Limb (tissue), 2 donors: ENCODE measurements around the gene NUBP1.
"Not testable (repeated sequence)": the region's sequence is repeated elsewhere in the genome, so short reads cannot be mapped to it uniquely, and the experiment has no call there.

Experiments
- DNase-seq, 2 donors: peaks; one replicate each; pipeline ENCODE4 v3.0.0-alpha.2; 2016; ENCODE audit errors: extremely low spot score in 2 of 2

Gene NUBP1

GRCh38 chr16:10743610-10744369, at the start of gene NUBP1:
Gene NUBP1, plus strand, starts transcription at chr16:10743842. Its CDS starts 22 bp downstream, at chr16:10743864.
- DNase-seq, result peak; percentile 96 to 100

DNA sequence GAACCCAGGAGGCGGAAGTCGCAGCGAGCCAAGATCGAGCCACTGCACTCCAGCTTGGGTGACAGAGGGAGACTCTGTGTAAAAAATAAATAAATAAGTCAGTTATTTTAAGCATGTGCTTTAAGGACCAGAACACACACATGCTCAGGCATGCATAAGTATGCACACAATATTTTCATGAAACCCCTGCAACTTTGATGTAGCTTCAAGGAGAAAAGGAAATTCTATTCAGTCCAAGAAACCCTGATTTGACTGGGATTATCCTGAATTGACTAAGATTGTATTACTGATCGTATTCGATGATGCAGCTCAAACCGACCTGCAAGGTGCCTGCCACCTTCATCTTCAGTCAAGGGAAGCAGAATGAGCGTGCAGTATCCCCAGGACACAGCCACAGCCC, 49.8 kb upstream of the NUBP1 start:
- no peak for DNase-seq

DNA sequence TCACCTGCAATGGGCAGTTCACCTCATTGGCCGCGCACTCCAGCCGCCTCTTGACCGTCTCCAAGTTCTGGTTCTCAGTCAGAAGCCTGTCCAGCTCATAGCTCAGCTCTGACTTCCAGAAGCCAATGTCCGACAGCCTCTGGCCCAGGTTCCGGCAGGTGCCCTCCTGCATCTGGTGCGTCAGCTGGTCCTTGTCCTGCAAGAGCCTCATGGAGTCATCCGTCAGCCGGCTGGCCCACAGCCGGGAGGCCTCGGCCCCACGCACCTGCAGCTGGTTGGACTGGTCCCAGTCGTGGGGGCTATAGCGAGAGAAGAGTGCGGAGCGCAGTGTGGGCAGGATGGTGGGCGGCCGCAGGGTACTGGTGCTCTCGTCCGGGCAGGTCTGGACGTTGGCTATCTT, 49.3 kb upstream of the NUBP1 start:
- DNase-seq, result no peak

- DNase-seq, result no peak
These were observed 48.8 kb upstream of the NUBP1 start, which contains the start of gene TEKT5 for GRCh38 chr16:10694830-10695229. Gene TEKT5, minus strand, starts transcription at chr16:10694930. Its CDS starts 57 bp downstream, at chr16:10694873.

- DNase-seq, result no peak
These were observed 43.9 kb upstream of the NUBP1 start for GRCh38 chr16:10699756-10700155.

GRCh38 chr16:10708969-10709368, 34.7 kb upstream of the NUBP1 start:
- DNase-seq, result no peak

GRCh38 chr16:10728003-10728887, 15.4 kb upstream of the NUBP1 start:
- peak in 1 of 2 donors; percentile 48 for DNase-seq

GRCh38 chr16:10729104-10730048, 14.3 kb upstream of the NUBP1 start:
- no peak for DNase-seq

- DNase-seq, result no peak
These were observed 11.9 kb upstream of the NUBP1 start for GRCh38 chr16:10731790-10732189.

GRCh38 chr16:10737068-10737625, 6.5 kb upstream of the NUBP1 start:
- DNase-seq, result peak; percentile 80

DNA sequence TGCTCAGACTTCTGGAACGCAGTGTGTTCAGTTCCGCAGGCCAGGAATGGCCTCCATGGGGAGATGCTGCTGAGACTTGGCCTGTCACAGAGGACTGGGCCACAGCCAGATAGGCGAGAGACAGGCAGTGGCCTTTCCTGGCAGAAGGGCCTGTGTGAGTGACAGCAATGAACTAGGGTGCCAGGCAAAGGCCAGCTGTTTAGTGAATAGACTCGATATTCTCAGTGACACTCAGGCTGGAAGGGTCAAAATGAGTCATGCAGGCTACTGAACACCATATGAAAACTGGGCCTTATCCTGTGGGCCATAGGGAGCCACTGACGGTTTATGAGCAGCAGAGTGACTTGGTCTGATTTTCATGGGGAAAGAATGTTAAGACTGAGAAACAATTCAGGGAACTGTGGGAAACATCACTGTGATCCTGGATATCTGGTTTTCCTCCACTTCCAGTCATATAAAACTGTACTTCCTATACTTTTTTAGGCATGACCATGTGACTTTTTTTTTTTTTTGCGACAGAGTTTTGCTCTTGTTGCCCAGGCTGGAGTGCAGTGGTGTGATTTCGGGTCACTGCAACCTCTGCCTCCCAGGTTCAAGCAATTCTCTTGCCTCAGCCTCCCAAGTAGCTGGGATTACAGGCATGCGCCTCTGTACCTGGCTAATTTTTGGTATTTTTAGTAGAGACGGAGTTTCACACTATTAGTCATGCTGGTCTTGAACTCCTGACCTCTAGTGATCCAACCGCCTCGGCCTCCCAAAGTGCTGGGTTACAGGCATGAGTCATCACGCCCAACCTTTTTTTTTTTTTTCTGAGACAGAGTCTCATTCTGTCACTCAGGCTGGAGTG, 5.2 kb upstream of the NUBP1 start:
- no peak for DNase-seq

DNA sequence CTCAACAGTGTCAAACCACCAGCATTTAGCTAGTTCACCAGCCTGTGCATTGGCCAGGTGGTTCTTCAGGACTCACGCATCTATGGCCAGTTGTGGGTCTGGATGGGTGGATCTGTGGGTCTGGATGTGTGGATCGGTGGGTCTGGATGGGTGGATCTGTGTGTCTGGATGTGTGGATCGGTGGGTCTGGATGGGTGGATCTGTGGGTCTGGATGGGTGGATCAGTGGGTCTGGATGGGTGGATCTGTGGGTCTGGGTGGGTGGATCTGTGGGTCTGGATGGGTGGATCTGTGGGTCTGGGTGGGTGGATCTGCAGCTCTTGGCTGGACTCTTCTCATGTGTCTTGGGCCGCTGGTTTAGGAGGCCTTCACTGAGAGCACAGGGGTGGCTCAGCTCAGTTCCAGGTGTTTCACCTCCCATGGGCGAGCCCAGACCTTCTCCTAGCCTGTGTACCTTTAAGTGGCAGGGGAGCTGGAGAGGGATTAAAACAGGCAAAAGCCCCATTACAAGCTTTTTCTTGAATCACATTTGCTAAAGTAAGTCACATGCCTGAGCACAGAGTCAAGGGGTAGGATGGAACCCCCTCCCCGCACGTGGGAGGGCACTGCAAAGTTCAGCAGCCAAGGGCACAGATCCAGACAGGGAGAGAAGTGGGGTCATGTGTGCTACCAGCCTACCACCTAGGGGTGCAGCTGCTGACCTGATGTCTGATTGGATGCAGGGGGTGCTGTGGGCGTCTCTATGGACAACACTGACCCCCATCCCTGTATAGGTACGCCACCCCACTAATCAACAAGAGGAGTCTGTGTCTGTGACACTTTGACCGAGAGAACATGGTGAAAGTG, 3.4 kb upstream of the NUBP1 start:
- DNase-seq, result no peak

GRCh38 chr16:10740845-10741208, 2.8 kb upstream of the NUBP1 start:
- DNase-seq, result no peak

GRCh38 chr16:10741249-10741648, 2.4 kb upstream of the NUBP1 start:
- DNase-seq, result not testable (repeated sequence)

DNA sequence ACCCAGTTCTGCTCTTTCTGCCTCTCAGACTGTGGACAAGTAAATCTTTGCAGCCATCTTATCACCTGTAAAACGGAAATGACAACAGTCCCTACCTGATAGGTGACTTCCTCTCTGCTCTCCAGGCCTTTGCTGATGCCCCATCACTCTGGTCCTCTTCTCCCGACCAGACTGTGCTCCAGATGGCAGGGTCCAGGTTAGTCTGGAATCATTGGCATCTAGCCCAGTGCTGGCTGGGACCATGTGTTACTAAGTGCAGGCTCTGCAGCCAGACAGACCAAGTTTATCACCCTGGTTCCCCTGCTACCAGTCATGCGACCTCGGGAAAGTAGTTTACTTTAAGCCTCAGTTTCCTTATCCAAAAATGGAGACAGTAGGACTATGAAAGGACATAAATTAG, 1.8 kb upstream of the NUBP1 start:
- peak in 1 of 2 donors; percentile 55 for DNase-seq

GRCh38 chr16:10743227-10743609, 424 bp upstream of the NUBP1 start:
- no peak for DNase-seq

GRCh38 chr16:10744370-10745030, 858 bp downstream of the NUBP1 start:
- DNase-seq, result no peak

DNA sequence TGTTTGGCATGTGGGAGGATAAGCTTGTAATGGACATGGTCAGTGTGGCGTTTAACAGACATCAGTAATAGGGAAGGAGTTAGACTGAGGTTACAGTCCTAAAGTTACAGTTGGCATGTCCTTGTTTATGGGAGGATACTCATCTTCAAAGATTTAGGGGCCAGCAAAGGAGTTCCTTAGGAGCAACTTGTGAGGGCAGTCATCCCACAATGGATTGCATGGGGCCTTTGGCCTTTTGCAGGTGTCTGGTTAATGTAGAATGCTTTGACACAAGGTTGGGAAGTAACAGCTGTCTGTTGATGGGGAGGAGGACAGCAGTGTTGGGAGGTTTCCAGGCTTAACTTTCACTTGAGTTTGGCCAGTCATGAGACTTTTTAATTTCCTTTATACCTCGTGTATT, 2.2 kb downstream of the NUBP1 start:
- no peak for DNase-seq

DNA sequence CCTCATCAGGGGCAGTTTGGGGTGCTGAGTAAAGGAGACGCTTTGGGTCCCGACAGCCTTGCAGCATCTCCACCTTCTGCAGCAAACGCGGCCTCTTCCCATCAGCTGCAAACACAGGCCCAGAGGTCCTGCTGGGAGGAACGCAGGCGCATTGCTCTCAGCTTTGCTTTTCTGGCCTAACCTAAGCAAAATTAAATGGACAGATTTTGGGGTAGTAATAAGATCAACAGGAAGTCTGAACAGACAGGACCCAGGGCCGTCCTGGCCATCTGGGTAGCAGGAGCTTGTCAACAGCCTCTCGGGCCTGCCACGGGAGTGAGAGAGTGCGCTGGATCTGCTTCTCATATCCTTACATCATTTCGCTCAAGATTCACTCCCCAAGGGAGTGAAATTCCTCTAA, 7.2 kb downstream of the NUBP1 start:
- no peak for DNase-seq
